C4-2B (cell line): ENCODE data around the gene MYEF2.

Experiments used
- CTCF ChIP-seq: fragments of 450-650 bp; conservative IDR thresholded peaks from 2 replicates; pipeline ENCODE4 v1.5.1; 2017; ENCODE audit warnings: mild to moderate bottlenecking
- ZFX ChIP-seq: fragments of 450-650 bp; IDR thresholded peaks from 2 replicates; pipeline ENCODE4 v1.6.1; 2017

GRCh38 chr15:48126667-48127355 lies 51.3 kb downstream of the MYEF2 start:
- TF ChIP-seq CTCF (no peak), ZFX (no peak)
